Retinal pigment epithelial cell (primary cell): ENCODE measurements around the gene ANGPTL8.

ENCODE experiments used
- DNase-seq: peaks from one replicate; pipeline ENCODE4 v3.0.0-alpha.2; 2010; ENCODE audit warnings: low read depth
- H3K4me3 ChIP-seq: 2 replicates; pipeline ENCODE4 v1.5.1; 2011; ENCODE audit warnings: mild to moderate bottlenecking, low read length, control low read depth, moderate library complexity
- TF ChIP-seq, protein P1 (sequence below): conservative IDR thresholded peaks from 2 replicates; pipeline ENCODE4 v1.5.1; 2011; ENCODE audit warnings: low read depth, low read length, control low read depth, inconsistent platforms

ANGPTL8 gene

DNA sequence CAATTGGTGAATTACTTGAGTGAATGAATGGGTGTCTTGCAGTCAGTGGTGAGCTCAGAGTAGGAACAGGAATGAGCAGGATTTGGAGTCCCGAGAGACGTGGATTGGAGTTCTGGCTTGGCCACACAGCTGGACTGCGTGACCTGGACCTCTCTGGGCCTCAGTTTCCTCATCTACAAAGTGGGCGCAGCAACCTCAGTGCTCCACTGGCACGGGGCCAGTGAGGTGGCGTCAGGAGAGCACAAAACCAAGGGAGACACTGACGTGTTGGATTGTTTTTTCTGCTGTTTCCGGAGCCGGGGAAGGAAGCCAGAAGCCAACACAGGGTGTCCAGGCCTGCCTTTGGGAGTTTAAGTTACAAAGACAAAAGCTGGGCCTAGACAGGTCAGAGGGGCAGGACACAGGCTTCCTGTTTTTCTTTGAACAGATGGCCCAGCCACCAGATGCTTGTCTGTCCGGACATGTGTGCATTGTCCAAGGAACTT is 29.4 kb downstream of the ANGPTL8 start:
- TF ChIP-seq, protein P1, sequence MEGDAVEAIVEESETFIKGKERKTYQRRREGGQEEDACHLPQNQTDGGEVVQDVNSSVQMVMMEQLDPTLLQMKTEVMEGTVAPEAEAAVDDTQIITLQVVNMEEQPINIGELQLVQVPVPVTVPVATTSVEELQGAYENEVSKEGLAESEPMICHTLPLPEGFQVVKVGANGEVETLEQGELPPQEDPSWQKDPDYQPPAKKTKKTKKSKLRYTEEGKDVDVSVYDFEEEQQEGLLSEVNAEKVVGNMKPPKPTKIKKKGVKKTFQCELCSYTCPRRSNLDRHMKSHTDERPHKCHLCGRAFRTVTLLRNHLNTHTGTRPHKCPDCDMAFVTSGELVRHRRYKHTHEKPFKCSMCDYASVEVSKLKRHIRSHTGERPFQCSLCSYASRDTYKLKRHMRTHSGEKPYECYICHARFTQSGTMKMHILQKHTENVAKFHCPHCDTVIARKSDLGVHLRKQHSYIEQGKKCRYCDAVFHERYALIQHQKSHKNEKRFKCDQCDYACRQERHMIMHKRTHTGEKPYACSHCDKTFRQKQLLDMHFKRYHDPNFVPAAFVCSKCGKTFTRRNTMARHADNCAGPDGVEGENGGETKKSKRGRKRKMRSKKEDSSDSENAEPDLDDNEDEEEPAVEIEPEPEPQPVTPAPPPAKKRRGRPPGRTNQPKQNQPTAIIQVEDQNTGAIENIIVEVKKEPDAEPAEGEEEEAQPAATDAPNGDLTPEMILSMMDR: no peak
- no peak for DNase-seq
- no peak overlapping the region for H3K4me3 ChIP-seq

DNA sequence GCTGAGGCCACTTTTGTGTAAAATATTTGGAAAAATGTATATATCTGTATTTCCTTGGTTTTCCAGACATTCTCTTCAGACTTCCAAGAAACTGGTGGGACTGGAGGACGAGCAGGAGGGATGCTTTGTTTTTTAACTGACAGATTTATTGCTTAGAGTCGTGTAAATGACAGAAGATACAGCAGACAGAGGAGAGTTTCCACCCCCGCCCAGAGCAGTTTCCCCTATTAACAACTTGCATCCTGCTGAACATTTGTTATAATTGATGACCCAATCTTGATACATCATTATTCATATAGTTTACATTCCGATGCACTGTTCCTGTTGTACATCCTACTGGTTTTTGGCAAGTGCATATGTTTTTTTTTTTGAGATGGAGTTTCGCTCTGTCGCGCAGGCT is 30.0 kb downstream of the ANGPTL8 start:
- TF ChIP-seq, protein P1: no peak
- no peak for DNase-seq
- H3K4me3 ChIP-seq: no peak overlapping the region

DNA sequence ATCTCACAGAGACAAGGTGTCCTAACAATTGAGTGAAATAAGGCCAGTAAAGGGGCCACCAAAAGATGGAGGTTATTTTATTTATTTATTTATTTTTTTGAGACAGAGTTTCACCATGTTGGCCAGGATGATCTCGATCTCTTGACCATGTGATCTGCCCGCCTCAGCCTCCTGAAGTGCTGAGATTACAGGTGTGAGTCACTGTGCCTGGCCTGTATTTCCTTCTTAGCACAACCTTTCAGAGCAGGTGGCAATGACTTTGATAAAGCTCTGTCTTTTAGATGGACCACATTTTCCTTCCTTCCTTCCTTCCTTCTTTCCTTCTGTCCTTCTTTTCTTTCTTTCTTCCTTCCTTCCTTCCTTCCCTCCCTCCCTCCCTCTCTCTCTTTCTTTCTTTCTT is 33.9 kb downstream of the ANGPTL8 start:
- TF ChIP-seq, protein P1: no peak
- DNase-seq: no peak
- H3K4me3 ChIP-seq: no peak overlapping the region

DNA sequence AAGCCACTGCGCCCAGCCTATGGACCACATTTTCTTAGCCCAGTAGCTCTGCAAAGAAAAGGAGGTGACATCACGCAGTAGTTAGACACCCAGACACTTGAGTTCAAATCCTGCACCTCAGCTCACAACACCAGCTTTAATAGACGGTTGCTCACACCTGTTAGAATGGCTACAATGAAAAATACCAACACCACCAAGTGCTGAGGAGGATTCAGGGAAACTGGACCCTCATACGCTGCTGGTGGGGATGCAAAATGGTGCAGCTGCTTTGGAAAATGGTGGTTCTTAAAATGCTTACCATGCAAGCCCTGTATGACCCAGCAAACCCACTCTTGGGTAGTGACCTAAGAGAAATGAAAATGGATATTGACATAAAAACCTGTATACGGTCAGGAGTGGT is 34.6 kb downstream of the ANGPTL8 start:
- no peak for DNase-seq
- no peak overlapping the region for H3K4me3 ChIP-seq
- TF ChIP-seq, protein P1: no peak

DNA sequence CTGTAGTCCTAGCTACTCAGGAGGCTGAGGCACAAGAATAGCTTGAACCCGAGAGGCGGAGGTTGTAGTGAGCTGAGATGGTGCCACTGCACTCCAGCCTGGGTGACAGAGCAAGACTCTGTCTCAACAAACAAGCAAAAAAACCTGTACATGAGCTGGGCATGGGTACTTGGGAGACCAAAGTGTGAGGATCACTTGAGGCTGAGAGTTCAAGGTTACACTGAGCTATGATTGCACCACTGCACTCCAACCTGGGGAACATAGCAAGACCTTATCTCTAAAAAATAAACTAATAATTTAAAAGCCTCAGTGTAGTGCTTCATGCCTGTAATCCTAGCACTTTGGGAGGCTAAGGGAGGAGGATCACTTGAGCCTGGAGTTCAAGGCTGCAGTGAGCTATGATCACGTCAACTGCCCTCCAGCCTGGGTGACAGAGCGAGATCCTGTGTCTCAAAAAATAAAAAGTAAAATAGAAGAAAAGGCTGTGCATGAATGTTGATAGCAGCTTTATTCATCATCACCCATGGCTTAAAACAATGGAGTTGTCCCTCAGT is 35.2 kb downstream of the ANGPTL8 start:
- TF ChIP-seq, protein P1: no peak

DNA sequence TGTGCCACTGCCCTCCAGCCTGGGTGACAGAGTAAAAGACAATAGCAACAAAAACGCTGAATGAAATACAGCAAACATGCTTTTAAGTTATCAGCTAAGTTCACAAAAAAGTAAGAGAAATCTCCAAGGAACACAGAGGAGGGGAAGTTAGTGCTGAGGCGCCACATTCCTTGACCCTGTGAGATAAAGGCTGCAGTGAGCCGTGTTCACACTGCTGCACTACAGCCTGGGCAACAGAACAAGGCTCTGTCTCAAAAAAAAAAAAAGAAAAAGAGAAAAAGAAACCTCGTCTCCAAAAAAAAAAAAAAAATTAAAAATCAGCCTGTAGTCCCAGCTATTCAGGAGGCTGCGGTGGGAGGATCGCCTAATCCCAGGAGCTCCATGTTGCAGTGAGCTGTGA is 39.3 kb downstream of the ANGPTL8 start:
- no peak overlapping the region for H3K4me3 ChIP-seq
- TF ChIP-seq, protein P1: no peak
- DNase-seq: no peak

More for the DNA sequence above, 35.2 kb downstream of the ANGPTL8 start:
- DNase-seq: no peak
- no peak overlapping the region for H3K4me3 ChIP-seq

DNA sequence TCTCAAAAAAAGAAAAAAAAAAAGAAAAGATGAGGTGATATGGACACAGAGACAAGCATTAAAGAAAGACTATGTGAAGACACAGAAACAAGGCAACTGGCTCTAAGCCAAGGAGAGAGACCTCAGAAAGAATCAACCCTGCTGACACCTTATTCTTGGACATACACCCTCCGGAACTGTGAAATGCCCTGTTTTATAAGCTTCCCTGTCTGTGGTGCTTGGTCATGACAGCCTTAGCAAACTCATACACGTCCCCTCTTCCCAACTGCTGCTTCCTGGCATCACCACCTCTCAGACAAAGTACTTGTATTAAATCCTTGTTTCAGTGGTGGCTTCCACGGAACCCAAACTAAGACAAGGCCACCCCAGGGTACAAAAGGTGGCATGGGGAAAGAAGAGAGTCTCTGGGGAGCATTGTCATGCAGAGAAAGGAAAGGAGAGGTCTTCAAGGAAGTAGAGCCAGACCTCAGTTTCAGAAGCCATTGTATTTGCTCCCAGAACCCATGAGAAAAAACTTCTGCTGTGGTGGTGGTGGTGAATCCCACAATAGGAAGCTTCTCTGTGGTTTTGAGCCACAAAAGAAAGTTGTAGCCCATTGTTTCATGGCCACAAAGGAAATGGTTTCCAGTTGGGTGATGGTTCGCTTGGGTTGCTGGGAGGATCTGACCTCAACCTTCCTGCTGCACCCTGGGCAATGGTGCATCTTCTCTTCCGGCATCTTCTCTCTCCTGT is 40.3 kb downstream of the ANGPTL8 start:
- DNase-seq: no peak
- no peak overlapping the region for H3K4me3 ChIP-seq
- TF ChIP-seq, protein P1: no peak
